HG03175 (cell line): ENCODE measurements around the gene FAM210A.

Source experiments
- ATAC-seq: cut with Tn5 transposase; IDR thresholded peaks from one replicate; pipeline ENCODE4 v1.9.1; 2021; ENCODE audit warnings: mild to moderate bottlenecking, moderate library complexity; ENCODE audit not compliant: unreplicated experiment

Gene FAM210A

DNA sequence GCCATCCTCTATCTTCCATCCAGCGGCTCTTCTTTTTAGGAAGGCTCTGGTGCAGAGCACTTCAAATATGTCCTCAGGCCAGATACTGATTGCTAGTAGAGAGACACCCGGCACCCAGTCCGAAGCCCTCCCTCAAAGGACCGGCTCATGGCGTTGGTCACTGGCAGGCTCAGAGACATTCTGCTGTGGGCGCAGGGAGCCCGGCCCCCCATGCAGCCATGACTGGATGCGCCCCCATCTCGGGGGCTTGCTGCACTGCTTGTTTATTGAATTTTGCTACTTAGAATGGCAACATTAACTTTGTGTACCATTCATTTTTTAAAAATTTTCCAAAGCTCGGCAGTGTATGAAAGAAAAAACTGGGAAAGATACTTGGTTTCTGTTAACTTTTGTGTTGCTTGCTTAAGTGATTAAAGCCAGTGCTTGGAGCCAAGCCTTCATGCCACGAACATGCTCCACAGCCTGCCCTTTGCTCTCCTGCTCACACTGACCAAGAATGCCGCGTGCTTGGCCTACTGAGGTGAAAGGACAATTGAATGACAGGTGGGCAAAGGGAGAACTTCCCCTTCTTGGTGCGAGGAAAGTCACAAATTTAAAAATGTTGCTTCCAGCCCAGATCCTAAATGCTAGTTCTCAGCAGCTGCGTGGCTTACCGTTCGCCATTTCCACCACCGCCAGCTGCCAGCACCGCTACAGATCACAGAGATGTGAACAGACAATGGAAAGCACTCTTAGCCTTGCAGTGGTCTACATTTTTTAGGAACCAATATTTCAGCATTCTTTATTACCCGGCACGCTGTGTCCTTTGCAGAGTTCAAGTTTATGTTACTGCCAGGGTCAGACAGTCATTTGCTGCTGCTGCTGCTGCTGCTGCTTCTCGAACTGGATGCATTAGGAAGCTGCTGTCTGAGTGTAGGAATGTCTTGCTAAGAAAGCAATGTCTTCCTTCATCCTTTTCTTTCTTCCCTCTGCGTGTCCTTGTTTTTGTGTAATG is 76.7 kb downstream of the FAM210A start:
- no peak for ATAC-seq

DNA sequence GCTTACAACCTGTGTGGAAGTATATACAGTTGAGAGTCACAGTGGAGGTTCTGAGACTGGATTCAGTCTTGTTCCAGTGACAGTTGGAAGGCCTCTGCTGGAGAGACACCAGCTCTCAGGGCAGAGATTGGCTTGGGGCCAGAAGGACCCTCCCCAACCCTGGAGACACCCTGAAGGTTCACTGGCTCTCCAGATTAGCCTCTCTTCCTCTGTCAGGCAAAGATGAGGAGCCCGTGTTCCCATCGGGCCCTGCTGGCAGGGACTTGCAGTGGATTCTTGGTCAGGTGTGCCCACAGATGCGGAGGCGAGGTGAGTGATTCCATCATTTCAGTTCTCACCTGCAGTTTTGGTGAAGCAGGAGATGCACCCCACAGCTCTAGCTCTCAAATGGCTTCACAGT is 78.6 kb downstream of the FAM210A start:
- ATAC-seq: no peak

DNA sequence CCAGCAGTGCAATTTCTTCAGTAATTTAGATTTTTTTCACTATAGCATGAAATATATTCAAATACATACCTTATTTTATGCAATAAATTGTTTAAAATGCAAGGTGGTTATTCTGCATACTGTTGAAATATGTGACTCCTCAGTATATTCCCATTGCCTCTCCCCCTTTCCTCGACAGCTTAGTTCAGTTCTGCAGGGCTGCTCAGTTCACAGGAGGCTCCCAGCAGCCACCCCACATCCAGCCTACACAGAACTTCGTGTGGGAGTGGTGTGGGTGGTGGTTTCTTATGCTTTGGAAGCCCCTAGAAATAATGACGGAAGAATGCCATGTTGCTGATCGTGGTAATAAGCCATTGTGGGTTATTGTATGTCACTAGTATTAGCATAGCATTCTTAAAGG is 79.7 kb downstream of the FAM210A start:
- ATAC-seq: no peak

DNA sequence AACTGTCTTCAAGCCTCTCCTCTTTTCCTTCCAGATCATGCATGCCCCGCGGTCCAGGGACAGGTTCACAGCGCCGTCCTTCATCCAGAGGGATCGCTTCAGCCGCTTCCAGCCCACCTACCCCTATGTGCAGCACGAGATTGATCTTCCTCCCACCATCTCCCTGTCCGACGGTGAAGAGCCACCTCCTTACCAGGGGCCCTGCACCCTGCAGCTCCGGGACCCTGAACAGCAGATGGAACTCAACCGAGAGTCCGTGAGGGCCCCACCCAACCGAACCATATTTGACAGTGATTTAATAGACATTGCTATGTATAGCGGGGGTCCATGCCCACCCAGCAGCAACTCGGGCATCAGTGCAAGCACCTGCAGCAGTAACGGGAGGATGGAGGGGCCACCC is 81.3 kb downstream of the FAM210A start:
- no peak for ATAC-seq

DNA sequence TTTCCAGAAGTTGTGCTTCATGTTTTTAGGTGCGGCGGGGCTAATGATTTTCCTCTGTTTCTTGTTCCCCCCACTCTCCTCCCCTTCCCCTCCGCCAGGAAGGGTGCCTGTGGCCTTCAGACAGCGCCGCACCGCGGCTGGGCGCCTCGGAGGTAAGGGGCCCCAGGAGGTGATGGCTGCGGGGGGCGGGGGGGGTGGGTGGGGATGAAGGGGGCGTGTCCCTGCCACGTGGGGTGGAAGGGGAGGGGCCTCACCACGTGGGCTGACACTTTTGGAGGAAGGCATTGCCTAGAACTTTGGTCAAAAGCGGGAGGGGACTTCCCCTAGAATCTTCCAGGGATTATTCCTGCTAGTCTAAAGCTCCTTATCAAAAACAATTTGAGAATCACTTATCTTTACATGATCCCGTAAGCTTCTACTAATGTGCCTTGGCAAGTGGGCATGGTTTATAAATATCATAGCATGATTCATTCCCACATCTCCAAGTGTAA is 83.1 kb downstream of the FAM210A start:
- no peak for ATAC-seq

DNA sequence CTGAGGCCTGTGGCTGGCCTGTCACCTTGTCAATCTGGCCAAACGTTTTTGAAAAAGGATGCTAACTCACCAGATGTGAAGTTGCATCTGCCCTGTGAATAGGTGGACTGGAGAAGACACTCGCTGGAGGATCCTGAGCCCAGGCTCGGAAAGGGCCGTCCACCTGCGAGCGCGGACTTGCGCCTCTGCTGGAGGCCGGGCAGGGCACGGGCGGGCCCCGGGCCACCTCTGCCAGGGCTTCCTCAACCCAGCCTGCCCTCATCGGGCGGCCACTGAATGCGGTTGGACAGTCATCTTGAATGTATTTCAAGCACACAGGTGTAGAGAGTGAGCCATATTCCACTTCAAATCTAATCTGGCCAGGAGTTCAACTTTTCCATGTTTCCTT is 83.9 kb downstream of the FAM210A start:
- no peak for ATAC-seq

DNA sequence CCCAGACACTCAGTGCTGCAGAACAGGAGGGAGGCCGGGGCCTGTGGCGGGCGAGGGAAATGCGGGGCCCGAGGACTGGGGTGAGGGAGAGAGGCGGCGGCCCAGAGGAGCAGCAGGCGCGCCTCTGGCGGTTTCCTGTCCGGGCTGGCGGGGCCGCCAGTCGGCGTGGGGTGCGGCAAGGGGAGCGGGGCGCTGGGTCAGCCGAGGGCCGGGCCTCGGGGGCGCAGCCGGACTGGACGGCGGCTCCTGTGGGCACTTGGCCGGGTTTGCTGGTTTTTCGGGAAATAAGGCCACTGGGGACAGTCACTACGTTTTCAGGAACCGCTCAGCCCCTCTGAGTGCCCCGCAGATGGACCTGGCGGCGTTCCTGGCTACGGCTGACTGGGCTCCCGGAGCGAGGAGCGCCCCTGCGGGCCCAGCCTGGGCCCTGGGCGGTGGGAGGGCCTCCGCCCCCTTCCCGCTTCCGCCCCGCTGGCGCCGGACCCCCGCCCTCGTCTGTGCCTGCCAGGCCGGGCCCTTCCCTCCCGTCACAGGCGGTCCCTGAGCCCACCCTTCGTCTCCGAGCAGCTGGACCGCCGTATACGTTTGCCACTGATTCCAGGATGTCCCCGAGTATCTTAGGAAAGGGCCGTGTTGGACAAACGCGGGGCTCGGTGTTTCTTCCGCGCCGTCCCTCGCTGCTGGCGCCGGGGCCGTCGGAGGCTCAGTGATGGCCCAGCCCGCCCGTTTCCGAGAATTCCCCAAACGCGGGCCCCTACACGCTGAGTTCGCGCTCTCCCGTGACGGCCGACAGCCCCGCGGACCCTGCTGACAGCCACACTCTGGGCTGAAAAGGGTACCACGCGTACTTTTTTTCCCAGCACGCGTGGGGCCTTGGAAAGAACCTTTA is 84.6 kb downstream of the FAM210A start:
- ATAC-seq: no peak

DNA sequence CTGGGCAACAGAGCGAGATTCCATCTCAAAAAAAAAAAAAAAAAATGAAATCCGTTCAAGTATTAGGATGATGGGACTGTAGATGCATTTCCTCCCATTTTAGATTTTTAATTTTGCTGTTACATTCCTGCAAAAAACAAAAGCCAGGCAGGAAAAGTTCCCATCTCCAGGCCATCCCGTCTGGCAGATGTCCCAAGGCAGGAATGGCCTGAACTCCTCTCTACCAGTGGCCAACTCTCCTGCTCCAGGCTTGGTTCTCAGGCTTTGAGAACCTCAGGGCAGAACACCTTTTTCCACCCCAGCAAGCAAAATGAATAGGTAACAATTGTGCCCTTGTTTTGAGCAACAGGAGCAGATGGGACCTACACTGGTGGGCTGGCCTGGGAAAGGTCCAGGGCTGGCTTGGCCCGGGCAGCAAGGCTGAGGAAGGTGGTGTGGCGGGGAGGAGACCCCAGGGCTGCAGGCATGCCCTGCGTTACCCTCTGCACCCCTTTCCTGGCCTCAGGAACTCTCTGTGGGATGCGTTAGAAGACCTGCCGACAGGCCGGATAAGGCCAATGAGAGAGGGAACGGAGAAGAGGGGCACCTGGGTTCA is 86.0 kb downstream of the FAM210A start:
- no peak for ATAC-seq

DNA sequence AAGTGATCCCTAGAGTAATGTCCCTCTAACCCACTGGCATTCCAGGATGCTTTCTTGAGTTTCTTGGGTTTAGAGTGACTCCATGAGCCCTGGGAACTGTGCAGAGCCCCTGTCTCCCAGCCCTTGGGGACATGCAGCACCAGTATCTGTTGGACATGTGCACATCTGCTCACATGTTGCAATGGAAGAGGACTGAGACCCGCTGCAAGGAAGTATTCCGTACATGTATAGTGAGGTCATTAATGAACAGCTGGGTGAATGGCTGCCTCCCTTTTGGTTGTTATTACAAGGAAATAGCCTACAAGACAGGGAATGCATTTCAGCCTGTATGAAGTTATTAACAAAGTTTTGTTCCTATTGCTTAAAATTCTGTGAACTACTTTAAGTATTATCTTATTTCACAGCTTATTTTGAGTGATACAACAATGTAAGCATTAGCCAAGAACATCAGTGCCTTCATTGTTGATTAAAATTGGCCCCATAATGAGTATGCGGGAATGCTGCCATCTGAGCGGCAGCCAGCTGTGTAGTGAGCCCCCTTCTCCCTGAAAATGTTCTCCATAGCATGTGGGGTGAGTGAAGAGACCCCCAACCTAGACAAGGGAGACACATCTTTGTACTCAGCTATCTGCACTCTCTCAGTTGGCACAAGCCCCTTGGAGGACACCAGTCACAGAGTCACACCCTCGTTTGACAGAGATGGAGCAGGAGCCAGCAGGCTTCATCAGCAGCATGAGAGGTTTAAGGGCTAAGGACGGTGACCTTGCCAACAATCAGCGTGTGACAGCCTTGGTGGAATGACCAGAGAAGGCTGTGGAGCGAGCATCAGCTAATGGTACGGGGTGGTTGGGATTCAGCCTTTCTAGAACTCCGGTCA is 87.4 kb downstream of the FAM210A start:
- ATAC-seq: no peak

DNA sequence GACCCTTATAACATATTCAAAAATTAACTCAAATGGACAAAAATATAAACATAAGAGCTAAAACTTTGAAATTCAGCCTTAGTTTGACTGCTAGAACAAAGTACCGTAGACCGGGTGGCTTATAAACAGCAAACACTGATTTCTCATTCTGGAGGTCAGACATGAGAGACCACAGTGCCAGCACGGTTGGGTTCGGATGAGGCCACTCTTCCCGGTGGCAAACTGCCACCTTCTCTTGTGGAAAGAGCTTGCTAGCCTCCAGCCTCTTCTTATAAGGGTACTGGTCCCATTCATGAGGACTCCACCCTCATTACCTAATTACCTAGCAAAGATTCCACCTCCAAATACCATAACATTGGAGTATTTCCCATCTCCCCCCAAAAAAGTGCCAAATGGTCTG is 91.3 kb downstream of the FAM210A start:
- no peak for ATAC-seq

DNA sequence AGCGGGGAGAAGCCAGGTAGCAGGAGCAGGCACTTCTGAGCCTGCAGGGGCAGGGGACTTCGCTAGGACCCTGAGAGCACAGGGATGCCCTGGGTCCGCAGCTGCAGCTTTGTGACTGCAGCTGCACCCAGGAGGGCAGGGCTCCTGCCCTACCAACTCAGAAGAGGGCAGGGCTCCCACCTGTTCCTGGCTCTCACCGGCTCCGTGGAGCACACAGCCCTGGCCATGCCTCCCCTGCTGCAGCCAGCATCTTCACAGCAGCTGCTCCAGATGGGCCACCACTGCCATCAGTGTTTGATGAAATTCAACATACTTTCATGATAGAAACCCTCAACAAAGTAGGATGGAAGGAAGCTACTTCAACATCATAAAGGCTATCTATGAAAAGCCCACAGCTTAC is 92.7 kb downstream of the FAM210A start:
- no peak for ATAC-seq

DNA sequence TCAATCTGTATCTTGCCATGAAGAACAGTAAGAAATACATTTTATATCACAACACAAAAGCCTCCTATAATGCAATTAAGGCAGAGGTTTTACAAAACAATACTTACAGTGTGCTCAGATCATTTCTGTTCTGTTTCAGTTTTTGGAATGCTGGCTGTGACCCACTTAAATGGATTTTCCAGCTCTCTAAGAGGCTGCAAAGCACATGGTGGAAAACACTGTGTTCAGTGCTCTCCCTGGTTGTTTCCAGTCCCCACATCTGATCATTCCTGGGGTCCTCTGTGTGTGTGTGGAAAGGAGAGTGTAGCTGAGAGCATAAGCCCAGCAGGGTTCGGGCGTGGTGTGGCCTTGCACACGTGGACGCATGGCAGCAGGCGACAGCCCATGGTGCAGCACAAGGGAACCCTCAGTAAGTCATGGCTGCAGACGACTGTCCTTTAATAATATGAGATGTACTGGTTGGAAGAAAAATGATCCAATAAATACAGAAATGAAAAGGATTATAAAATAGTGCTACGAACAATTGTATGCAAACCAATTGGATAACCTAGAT is 95.6 kb downstream of the FAM210A start:
- no peak for ATAC-seq

DNA sequence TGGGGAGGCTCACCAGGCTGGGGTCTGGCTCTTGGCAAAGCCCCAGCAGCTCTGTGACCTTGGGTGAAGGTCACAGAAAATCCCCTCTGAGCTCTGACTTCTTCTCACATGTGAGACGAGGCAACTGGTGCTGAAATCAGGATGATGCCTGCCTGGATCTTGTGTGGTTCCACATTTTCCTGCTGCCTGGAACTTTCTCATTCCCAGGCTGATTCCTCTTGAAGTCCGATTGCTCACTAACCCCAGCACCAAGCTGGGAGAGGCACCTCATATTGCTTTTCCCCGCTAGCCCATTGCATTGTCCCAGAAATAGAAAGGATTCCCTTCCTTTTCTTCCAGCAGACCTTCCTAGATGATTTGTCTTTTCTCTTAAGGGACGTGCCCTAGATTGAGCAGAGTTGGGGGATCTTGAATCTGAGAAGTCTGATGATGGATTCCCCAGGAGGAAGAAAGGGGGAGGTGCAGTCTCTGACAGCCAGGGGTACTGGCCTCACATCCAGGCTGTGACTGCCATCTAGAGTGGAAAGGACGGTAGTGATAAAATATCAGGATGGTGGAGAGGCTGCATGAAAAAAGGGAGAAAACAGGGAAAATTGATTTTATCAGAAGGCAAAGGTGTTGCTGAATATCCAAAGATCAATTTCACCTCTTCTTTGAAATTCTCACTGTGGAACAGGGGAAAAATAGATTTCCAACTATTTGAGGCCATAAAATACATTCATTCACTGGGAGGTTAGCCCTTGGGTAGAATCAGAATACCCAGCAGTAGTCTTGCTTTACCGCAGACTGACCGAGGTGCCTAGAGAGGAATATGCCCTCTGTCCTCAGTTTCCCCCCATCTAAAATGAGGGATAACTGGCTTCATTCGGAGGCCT is 96.3 kb downstream of the FAM210A start:
- peak; percentile 90 for ATAC-seq

DNA sequence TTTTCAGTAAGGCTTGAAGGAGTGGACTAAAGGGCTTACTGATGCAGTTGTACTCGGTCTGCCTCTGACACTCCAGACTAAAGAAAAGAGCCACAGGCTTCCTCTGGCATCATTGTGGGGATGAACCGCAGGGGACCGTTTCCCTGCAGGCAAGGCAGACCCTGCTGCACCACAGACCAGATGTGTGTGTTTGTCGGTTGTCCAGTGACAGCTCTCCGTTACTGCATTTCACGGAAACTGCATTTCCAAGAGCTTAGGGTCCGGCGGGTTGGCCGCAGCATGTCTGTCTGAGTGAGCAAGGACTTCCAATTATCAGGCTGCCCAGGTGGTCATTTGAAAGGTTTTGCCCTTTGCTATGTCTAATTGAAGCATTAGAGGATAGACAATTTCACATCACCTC is 98.1 kb downstream of the FAM210A start:
- ATAC-seq: no peak

DNA sequence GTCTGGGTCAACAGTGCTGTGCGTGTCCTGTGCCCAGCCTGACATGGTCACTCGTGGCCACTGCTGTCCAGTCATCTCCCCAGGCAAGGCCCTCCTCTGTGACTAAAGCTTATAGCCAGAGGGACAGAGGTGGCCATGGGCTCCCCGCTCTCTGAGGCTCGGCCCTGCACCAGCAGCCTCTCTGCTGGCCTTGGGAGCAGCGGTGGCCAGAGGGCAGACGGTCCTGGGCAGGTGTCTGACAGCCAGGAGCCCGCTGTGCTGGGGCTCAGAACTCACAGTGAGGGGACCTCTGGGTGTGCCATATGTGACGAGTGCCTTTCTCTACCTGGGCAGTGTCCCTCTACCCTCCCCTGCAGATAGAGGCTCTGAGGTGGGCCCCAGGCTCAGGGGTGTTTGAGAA is 98.7 kb downstream of the FAM210A start:
- no peak for ATAC-seq

DNA sequence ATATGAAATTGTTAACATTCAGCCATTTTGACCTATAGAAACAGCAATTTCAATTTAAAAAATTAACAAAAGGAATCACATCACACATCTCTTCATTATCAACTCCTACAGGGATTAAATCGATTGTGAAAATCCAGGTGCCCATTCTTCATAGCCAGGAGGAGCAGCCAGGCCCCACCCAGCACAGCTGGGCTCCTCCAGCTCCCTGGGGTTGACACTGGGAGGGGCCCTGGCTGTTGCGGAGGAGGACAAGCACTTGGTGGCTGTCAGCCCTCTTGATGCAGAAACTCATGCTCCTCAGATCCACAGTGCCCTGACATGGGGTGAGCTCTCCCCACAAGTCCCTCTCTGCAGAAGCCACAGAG is 99.8 kb downstream of the FAM210A start:
- no peak for ATAC-seq

DNA sequence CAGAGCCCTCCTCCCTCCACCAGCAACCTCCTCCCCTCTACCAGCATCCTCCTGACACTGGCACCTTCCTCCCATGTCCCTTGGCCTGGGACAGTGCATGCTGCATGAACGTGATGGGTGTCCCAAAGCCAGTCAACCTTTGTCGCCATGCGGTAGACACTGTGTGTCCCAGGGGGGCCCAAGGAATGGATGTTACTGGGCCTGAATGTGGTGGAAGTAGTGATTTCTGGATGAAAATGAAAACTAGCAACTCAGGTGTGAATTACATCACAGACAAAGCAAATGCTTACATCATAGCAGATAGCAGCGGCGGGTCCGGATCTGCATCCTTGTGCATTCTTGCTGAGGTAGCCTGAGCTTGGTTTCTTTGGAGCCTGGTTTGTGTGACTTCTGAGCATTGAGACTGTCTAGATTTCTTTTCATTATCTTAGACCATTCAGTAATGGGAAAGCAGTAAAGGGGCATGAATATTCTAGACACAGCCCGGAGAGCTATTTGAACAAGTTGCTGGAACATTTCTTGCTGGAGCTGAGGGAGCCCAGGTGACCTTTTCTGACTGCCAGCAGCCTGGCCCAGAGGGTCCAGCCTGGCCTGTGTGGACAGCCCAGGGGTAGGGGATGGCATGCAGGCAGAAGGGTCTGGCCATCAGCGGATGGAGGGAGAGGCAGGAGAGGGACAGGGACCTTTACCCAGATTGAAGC is 100.4 kb downstream of the FAM210A start:
- no peak for ATAC-seq

DNA sequence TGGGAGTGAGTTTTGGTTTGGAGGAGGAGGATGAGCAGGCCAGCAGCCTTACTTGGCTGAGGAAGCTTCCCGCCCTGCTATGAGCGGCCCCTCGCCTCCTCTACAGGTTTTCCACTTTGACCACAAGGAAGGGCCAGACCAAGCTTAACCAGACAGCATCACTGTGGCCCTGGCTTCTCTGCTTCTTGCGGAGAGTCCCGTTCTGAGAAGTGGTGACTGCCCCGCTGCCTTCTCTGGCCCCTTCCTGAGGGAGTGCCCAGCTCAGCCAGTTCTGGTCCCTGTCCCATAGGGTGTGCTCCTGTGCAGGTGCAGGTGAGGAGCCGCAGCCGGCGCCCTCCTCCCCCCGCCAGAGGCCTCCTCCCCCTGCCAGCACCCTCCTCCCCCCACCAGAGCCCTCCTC is 101.0 kb downstream of the FAM210A start:
- no peak for ATAC-seq
